Adrenal gland (tissue), 5 donors: ENCODE measurements around the gene TMA16.

ENCODE experiments used
- CTCF ChIP-seq, 6 experiments: fragments of 450-650 bp in 4 of 6; fragments of 200-600 bp in 2 of 6; sonication (generic) in 1 of 6; IDR thresholded peaks; 1 replicate in 5 of 6; 2 replicates in 1 of 6; pipeline versions ENCODE4 v1.5.1 to v1.8.0; 2016 to 2021; ENCODE audit warnings: antibody characterized with exemption in 6 of 6, mild to moderate bottlenecking in 2 of 6, moderate library complexity in 1 of 6
- POLR2A ChIP-seq, 2 donors: fragments of 450-650 bp; IDR thresholded peaks; one replicate each; pipeline ENCODE4 v1.6.1; 2017; ENCODE audit warnings: antibody characterized with exemption in 2 of 2, mild to moderate bottlenecking in 2 of 2, moderate library complexity in 1 of 2
- donor health status: DM: no; HTN: no; CAD: no.

- no peak for TF ChIP-seq CTCF (IDR thresholded peaks at IDR 0.05)
- no peak for TF ChIP-seq POLR2A (IDR thresholded peaks at IDR 0.05)
These were observed 47.0 kb upstream of the TMA16 start for GRCh38 chr4:163447481-163447880.
